DND-41 (cell line): ENCODE results near the gene PEG3.

Experiments
- EZH2 ChIP-seq: IDR thresholded peaks from 3 replicates; pipeline ENCODE4 v1.6.1; 2012; ENCODE audit warnings: borderline replicate concordance, low read depth, mild to moderate bottlenecking, moderate library complexity, low read length, inconsistent platforms; ENCODE audit not compliant: severe bottlenecking
- TF ChIP-seq, protein P1 (sequence below): IDR thresholded peaks from 2 replicates; pipeline ENCODE4 v1.5.1; 2012; ENCODE audit warnings: borderline replicate concordance, low read length, moderate library complexity, mild to moderate bottlenecking; ENCODE audit not compliant: poor library complexity, severe bottlenecking; ENCODE audit errors: extremely low read depth

- no peak for TF ChIP-seq EZH2
- TF ChIP-seq, protein P1, sequence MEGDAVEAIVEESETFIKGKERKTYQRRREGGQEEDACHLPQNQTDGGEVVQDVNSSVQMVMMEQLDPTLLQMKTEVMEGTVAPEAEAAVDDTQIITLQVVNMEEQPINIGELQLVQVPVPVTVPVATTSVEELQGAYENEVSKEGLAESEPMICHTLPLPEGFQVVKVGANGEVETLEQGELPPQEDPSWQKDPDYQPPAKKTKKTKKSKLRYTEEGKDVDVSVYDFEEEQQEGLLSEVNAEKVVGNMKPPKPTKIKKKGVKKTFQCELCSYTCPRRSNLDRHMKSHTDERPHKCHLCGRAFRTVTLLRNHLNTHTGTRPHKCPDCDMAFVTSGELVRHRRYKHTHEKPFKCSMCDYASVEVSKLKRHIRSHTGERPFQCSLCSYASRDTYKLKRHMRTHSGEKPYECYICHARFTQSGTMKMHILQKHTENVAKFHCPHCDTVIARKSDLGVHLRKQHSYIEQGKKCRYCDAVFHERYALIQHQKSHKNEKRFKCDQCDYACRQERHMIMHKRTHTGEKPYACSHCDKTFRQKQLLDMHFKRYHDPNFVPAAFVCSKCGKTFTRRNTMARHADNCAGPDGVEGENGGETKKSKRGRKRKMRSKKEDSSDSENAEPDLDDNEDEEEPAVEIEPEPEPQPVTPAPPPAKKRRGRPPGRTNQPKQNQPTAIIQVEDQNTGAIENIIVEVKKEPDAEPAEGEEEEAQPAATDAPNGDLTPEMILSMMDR: no peak
Observed at GRCh38 chr19:56864443-56865125, 24.1 kb upstream of the PEG3 start.
